Astrocyte (in vitro differentiated cells and primary cell): Measurements from ENCODE around the gene PRCD. TPM values are rescaled to one million over a fixed set of nuclear protein-coding genes. Genes with fewer than 3 reads are reported as not detected.
A peak's percentile ranks its signal among the peaks of the same experiment; 100 is the strongest.

ENCODE experiments used
- DNase-seq: peaks from one replicate; pipeline ENCODE4 v3.0.0-alpha.2; 2010; ENCODE audit warnings: low read depth
- FAIRE-seq: peaks from 2 replicates; lab custom pipeline; 2011; peaks lifted over from hg19 to GRCh38; lab: Jason Lieb, UNC
- H2AFZ ChIP-seq: 2 replicates; pipeline ENCODE4 v1.6.0; 2012; ENCODE audit warnings: low read depth, low read length, inconsistent platforms
- H3K27ac ChIP-seq: 2 replicates; pipeline ENCODE4 v1.5.1; 2011; ENCODE audit warnings: low read depth, low read length, inconsistent platforms
- H3K27me3 ChIP-seq: 2 replicates; pipeline ENCODE4 v1.6.0; 2011; ENCODE audit warnings: low read length, inconsistent platforms; ENCODE audit not compliant: insufficient read depth
- H3K36me3 ChIP-seq: 2 replicates; pipeline ENCODE4 v1.5.1; 2011; ENCODE audit warnings: low read length, inconsistent platforms; ENCODE audit not compliant: insufficient read depth
- H3K4me1 ChIP-seq: 2 replicates; pipeline ENCODE4 v1.5.1; 2011; ENCODE audit warnings: low read length, inconsistent platforms; ENCODE audit not compliant: insufficient read depth
- H3K4me2 ChIP-seq: 2 replicates; pipeline ENCODE4 v1.6.0; 2012; ENCODE audit warnings: low read length, inconsistent platforms
- H3K4me3 ChIP-seq: 2 replicates; pipeline ENCODE4 v1.5.1; 2011; ENCODE audit warnings: low read depth, mild to moderate bottlenecking, low read length, inconsistent platforms; ENCODE audit not compliant: insufficient read depth
- H3K79me2 ChIP-seq: 2 replicates; pipeline ENCODE4 v1.6.0; 2012; ENCODE audit warnings: mild to moderate bottlenecking, low read length, inconsistent platforms; ENCODE audit not compliant: insufficient read depth
- H3K9ac ChIP-seq: 2 replicates; pipeline ENCODE4 v1.6.0; 2012; ENCODE audit warnings: mild to moderate bottlenecking, low read length, inconsistent platforms
- H3K9me3 ChIP-seq: 2 replicates; pipeline ENCODE4 v1.5.1; 2012; ENCODE audit warnings: low read depth, mild to moderate bottlenecking, low read length, inconsistent platforms; ENCODE audit not compliant: insufficient read depth
- H4K20me1 ChIP-seq: 2 replicates; pipeline ENCODE4 v1.6.0; 2012; ENCODE audit warnings: low read length, inconsistent platforms; ENCODE audit not compliant: insufficient read depth
- H3K27ac Mint-ChIP-seq: one replicate; pipeline ENCODE4 v1.8.0; 2021; ENCODE audit warnings: mild to moderate bottlenecking, mixed read lengths; ENCODE audit not compliant: unreplicated experiment
- H3K27me3 Mint-ChIP-seq: one replicate; pipeline ENCODE4 v1.8.0; 2021; ENCODE audit warnings: low read depth, mixed read lengths; ENCODE audit not compliant: unreplicated experiment
- H3K36me3 Mint-ChIP-seq: one replicate; pipeline ENCODE4 v1.8.0; 2021; ENCODE audit warnings: low read depth, mixed read lengths; ENCODE audit not compliant: unreplicated experiment
- H3K4me1 Mint-ChIP-seq: one replicate; pipeline ENCODE4 v1.8.0; 2021; ENCODE audit warnings: low read depth, mixed read lengths; ENCODE audit not compliant: unreplicated experiment
- H3K4me3 Mint-ChIP-seq: one replicate; pipeline ENCODE4 v1.8.0; 2021; ENCODE audit warnings: mild to moderate bottlenecking, moderate library complexity, mixed read lengths; ENCODE audit not compliant: unreplicated experiment
- H3K9me3 Mint-ChIP-seq: one replicate; pipeline ENCODE4 v1.8.0; 2021; ENCODE audit warnings: mild to moderate bottlenecking, mixed read lengths; ENCODE audit not compliant: unreplicated experiment
- CTCF ChIP-seq: IDR thresholded peaks from 2 replicates; pipeline ENCODE4 v1.5.1; 2011; ENCODE audit warnings: low read depth, mild to moderate bottlenecking, inconsistent platforms, low read length, moderate library complexity; ENCODE audit not compliant: insufficient read depth
- EZH2 ChIP-seq: IDR thresholded peaks from 2 replicates; pipeline ENCODE4 v1.6.1; 2012; ENCODE audit warnings: mild to moderate bottlenecking, low read length, inconsistent platforms; ENCODE audit not compliant: insufficient read depth
- total RNA-seq: library from RNA; stranded (reverse); gene quantifications from 2 replicates; pipeline ENCODE4 v1.2.1, GENCODE V29; 2021

PRCD gene
- total RNA-seq, 1 donor from 2014 or later = 2.2 TPM

GRCh38 chr17:76553178-76553908 lies 13.5 kb downstream of the PRCD start:
- no peak overlapping the region for H3K4me3 Mint-ChIP-seq
- Histone ChIP-seq H2AFZ (no peak overlapping the region), H3K9me3 (no peaks in the 10 kb centered on the region), H3K4me3 (no peak overlapping the region), H3K27ac (no peak overlapping the region), H3K36me3 (no peaks in the 10 kb centered on the region), H3K79me2 (peaks cover 8% of the 10 kb centered on the region), H3K4me2 (no peak overlapping the region), H3K27me3 (no peaks in the 10 kb centered on the region), H3K9ac (no peak overlapping the region), H4K20me1 (no peaks in the 10 kb centered on the region), H3K4me1 (peaks cover 11% of the 10 kb centered on the region)
- no peaks in the 10 kb centered on the region for H3K27me3 Mint-ChIP-seq
- peaks cover 2% of the 10 kb centered on the region for H3K9me3 Mint-ChIP-seq
- H3K4me1 Mint-ChIP-seq = peaks cover 22% of the 10 kb centered on the region
- FAIRE-seq (no peak), DNase-seq (no peak)
- no peaks in the 10 kb centered on the region for H3K36me3 Mint-ChIP-seq
- no peak for TF ChIP-seq EZH2
- TF ChIP-seq CTCF = no peak
- H3K27ac Mint-ChIP-seq = no peak overlapping the region

GRCh38 chr17:76554131-76554530 lies 14.3 kb downstream of the PRCD start:
- no peaks in the 10 kb centered on the region for H3K36me3 Mint-ChIP-seq
- Histone ChIP-seq H3K27me3 (no peaks in the 10 kb centered on the region), H3K79me2 (peaks cover 16% of the 10 kb centered on the region), H3K9me3 (no peaks in the 10 kb centered on the region), H3K9ac (no peak overlapping the region), H3K4me1 (peaks cover 17% of the 10 kb centered on the region), H3K4me3 (no peak overlapping the region), H3K36me3 (no peaks in the 10 kb centered on the region), H3K27ac (no peak overlapping the region), H4K20me1 (peaks cover 7% of the 10 kb centered on the region), H2AFZ (no peak overlapping the region), H3K4me2 (no peak overlapping the region)
- peaks cover 23% of the 10 kb centered on the region for H3K4me1 Mint-ChIP-seq
- H3K4me3 Mint-ChIP-seq = no peak overlapping the region
- no peak overlapping the region for H3K27ac Mint-ChIP-seq
- no peaks in the 10 kb centered on the region for H3K27me3 Mint-ChIP-seq
- FAIRE-seq (no peak), DNase-seq (no peak)
- H3K9me3 Mint-ChIP-seq = peaks cover 2% of the 10 kb centered on the region
- TF ChIP-seq CTCF (no peak), EZH2 (no peak)

GRCh38 chr17:76556765-76557367 lies 17.0 kb downstream of the PRCD start:
- Histone ChIP-seq H3K4me1 (peaks cover 37% of the 10 kb centered on the region), H3K4me3 (peak overlapping the region; percentile 98), H3K36me3 (peaks cover 15% of the 10 kb centered on the region), H3K79me2 (peaks cover 44% of the 10 kb centered on the region), H3K27me3 (no peaks in the 10 kb centered on the region), H3K4me2 (peak overlapping the region; percentile 87), H2AFZ (peak overlapping the region; percentile 82), H4K20me1 (peaks cover 34% of the 10 kb centered on the region), H3K27ac (peak overlapping the region; percentile 95), H3K9ac (peak overlapping the region; percentile 100), H3K9me3 (no peaks in the 10 kb centered on the region)
- FAIRE-seq (no peak), DNase-seq (no peak)
- H3K9me3 Mint-ChIP-seq = peaks cover 2% of the 10 kb centered on the region
- peaks cover 6% of the 10 kb centered on the region for H3K36me3 Mint-ChIP-seq
- H3K27me3 Mint-ChIP-seq = no peaks in the 10 kb centered on the region
- peaks cover 28% of the 10 kb centered on the region for H3K4me1 Mint-ChIP-seq
- peak overlapping the region; percentile 93 for H3K27ac Mint-ChIP-seq
- H3K4me3 Mint-ChIP-seq = peak overlapping the region; percentile 99
- TF ChIP-seq EZH2 (no peak), CTCF (no peak)
